Measurements from ENCODE around the gene CLDN16.

Gene CLDN16

GRCh38 chr3:190381441-190381840 lies 6.5 kb upstream of the CLDN16 start:
- DNase-seq, result no peak

GRCh38 chr3:190382082-190382481 lies 5.9 kb upstream of the CLDN16 start:
- no peak for DNase-seq

GRCh38 chr3:190384309-190384756 lies 3.6 kb upstream of the CLDN16 start:
- no peak for DNase-seq

- DNase-seq, result no peak
Measured at GRCh38 chr3:190385731-190386688, 2.0 kb upstream of the CLDN16 start.

- DNase-seq, result no peak
Measured at GRCh38 chr3:190388703-190389102, 740 bp downstream of the CLDN16 start.

GRCh38 chr3:190396001-190396400 lies 8.0 kb downstream of the CLDN16 start:
- no peak for DNase-seq

GRCh38 chr3:190397889-190398288 lies 9.9 kb downstream of the CLDN16 start:
- DNase-seq, result no peak

- DNase-seq, result no peak
Measured at GRCh38 chr3:190399677-190400076, 11.7 kb downstream of the CLDN16 start.

GRCh38 chr3:190401963-190402362 lies 14.0 kb downstream of the CLDN16 start:
- no peak for DNase-seq

- no peak for DNase-seq
Measured at GRCh38 chr3:190404715-190405114, 16.8 kb downstream of the CLDN16 start.

GRCh38 chr3:190414297-190414696 lies 26.3 kb downstream of the CLDN16 start:
- DNase-seq, result no peak

- DNase-seq, result no peak
Measured at GRCh38 chr3:190424108-190424477, 36.1 kb downstream of the CLDN16 start.

GRCh38 chr3:190424478-190425439 lies 36.8 kb downstream of the CLDN16 start:
- peak in 1 of 4 experiments; percentile 0 for DNase-seq

- no peak for DNase-seq
Measured at GRCh38 chr3:190425833-190426232, 37.9 kb downstream of the CLDN16 start.

GRCh38 chr3:190426806-190427507 lies 39.0 kb downstream of the CLDN16 start:
- DNase-seq, result no peak

GRCh38 chr3:190429681-190430080 lies 41.7 kb downstream of the CLDN16 start:
- no peak for DNase-seq

GRCh38 chr3:190430906-190431305 lies 42.9 kb downstream of the CLDN16 start:
- no peak for DNase-seq

- DNase-seq, result no peak
Measured at GRCh38 chr3:190432216-190432615, 44.3 kb downstream of the CLDN16 start.

GRCh38 chr3:190433626-190434025 lies 45.7 kb downstream of the CLDN16 start:
- DNase-seq, result no peak

GRCh38 chr3:190435618-190436017 lies 47.7 kb downstream of the CLDN16 start:
- no peak for DNase-seq

GRCh38 chr3:190436331-190436730 lies 48.4 kb downstream of the CLDN16 start:
- no peak for DNase-seq

GRCh38 chr3:190442240-190442639 lies 54.3 kb downstream of the CLDN16 start:
- DNase-seq, result no peak

GRCh38 chr3:190443257-190443656 lies 55.3 kb downstream of the CLDN16 start:
- no peak for DNase-seq

All from activated naive CD4-positive, alpha-beta T cell (primary cell).